Activated CD4-positive, alpha-beta memory T cell treated with anti-CD3 and anti-CD28 coated beads for 36 hours (primary cell): Measurements from ENCODE around the gene FRMD4A. TPM values are rescaled to one million over a fixed set of nuclear protein-coding genes. Genes with fewer than 3 reads are reported as not detected.

Source experiments
- CTCF ChIA-PET: fragments of 350-600 bp; sonication (Branson Sonifier 250); formaldehyde crosslinking; loops from one replicate; lab custom pipeline; 2021; ENCODE audit warnings: antibody characterized with exemption, inconsistent platforms; lab: Charles Lee
- POLR2A ChIA-PET: fragments of 350-600 bp; sonication (Branson Sonifier 250); formaldehyde crosslinking; loops from one replicate; lab custom pipeline; 2021; ENCODE audit warnings: antibody characterized with exemption; lab: Charles Lee
- DNase-seq: peaks from one replicate; pipeline ENCODE4 v3.0.0-alpha.2; 2020
- H3K27ac Mint-ChIP-seq: one replicate; pipeline ENCODE4 v1.8.0; 2021; ENCODE audit warnings: mixed read lengths
- H3K27me3 Mint-ChIP-seq: one replicate; pipeline ENCODE4 v1.8.0; 2021; ENCODE audit warnings: mixed read lengths
- H3K36me3 Mint-ChIP-seq: one replicate; pipeline ENCODE4 v1.8.0; 2021; ENCODE audit warnings: mixed read lengths
- H3K4me1 Mint-ChIP-seq: one replicate; pipeline ENCODE4 v1.8.0; 2021; ENCODE audit warnings: low read depth, mixed read lengths
- H3K4me3 Mint-ChIP-seq: one replicate; pipeline ENCODE4 v1.8.0; 2021; ENCODE audit warnings: mild to moderate bottlenecking, mixed read lengths
- H3K9me3 Mint-ChIP-seq: one replicate; pipeline ENCODE4 v1.8.0; 2021; ENCODE audit warnings: mixed read lengths
- intact Hi-C: fragments of 100-400 bp; cut with micrococcal nuclease; formaldehyde crosslinking; loops from one replicate; pipeline ENCODE4 v1.15.1; 2023
- total RNA-seq, 2 experiments: library from RNA; stranded (reverse); gene quantifications; one replicate each; pipeline ENCODE4 v1.2.3, GENCODE V29; 2021

The FRMD4A gene
- total RNA-seq, 2 experiments from 2014 or later = 0.31 to 1.7 TPM

- Mint-ChIP-seq H3K4me1 (no peaks in the 10 kb centered on the region), H3K27me3 (no peaks in the 10 kb centered on the region), H3K36me3 (peaks cover 43% of the 10 kb centered on the region), H3K9me3 (no peaks in the 10 kb centered on the region), H3K4me3 (no peak overlapping the region), H3K27ac (no peak overlapping the region)
- ChIA-PET CTCF (no interaction called here), POLR2A (no interaction called here)
- intact Hi-C loops = no loop called here
- DNase-seq = no peak
Measured at GRCh38 chr10:13615650-13616300, 714.9 kb downstream of the FRMD4A start.

- DNase-seq = no peak
- no peak overlapping the region for H3K27ac Mint-ChIP-seq
- no peaks in the 10 kb centered on the region for H3K27me3 Mint-ChIP-seq
- intact Hi-C loops = no loop called here
- ChIA-PET POLR2A (no interaction called here), CTCF (interaction anchor here (1.1 kb wide), 1 partner anchor 19 kb away, joined by 3 read pairs; no protein-coding TSS in a partner anchor)
- no peak overlapping the region for H3K4me3 Mint-ChIP-seq
- H3K9me3 Mint-ChIP-seq = no peaks in the 10 kb centered on the region
- H3K4me1 Mint-ChIP-seq = no peaks in the 10 kb centered on the region
- H3K36me3 Mint-ChIP-seq = peaks cover 49% of the 10 kb centered on the region
Measured at GRCh38 chr10:13614530-13615332, 716.0 kb downstream of the FRMD4A start.

GRCh38 chr10:13613519-13613918 is 717.2 kb downstream of the FRMD4A start:
- CTCF ChIA-PET = interaction anchor here (1.0 to 1.1 kb wide), 2 partner anchors 18 to 46 kb away, joined by 3 read pairs; no protein-coding TSS in a partner anchor

GRCh38 chr10:13612654-13613373 is 717.9 kb downstream of the FRMD4A start:
- H3K36me3 Mint-ChIP-seq = peaks cover 51% of the 10 kb centered on the region
- H3K4me3 Mint-ChIP-seq = no peak overlapping the region
- no peaks in the 10 kb centered on the region for H3K4me1 Mint-ChIP-seq
- POLR2A ChIA-PET = no interaction called here
- CTCF ChIA-PET = interaction anchor here (1.0 kb wide), 1 partner anchor 47 kb away, joined by 3 read pairs; no protein-coding TSS in a partner anchor
- no peak overlapping the region for H3K27ac Mint-ChIP-seq
- intact Hi-C loops = no loop called here
- no peaks in the 10 kb centered on the region for H3K27me3 Mint-ChIP-seq
- H3K9me3 Mint-ChIP-seq = no peaks in the 10 kb centered on the region
- DNase-seq = no peak

More at GRCh38 chr10:13613519-13613918, 717.2 kb downstream of the FRMD4A start:
- Mint-ChIP-seq H3K27me3 (no peaks in the 10 kb centered on the region), H3K9me3 (no peaks in the 10 kb centered on the region), H3K4me3 (no peak overlapping the region), H3K27ac (no peak overlapping the region), H3K36me3 (peaks cover 50% of the 10 kb centered on the region), H3K4me1 (no peaks in the 10 kb centered on the region)
- POLR2A ChIA-PET = no interaction called here
- intact Hi-C loops = no loop called here
- DNase-seq = no peak

GRCh38 chr10:13608246-13608853 is 722.4 kb downstream of the FRMD4A start:
- Mint-ChIP-seq H3K9me3 (no peaks in the 10 kb centered on the region), H3K4me1 (no peaks in the 10 kb centered on the region), H3K27me3 (no peaks in the 10 kb centered on the region), H3K27ac (no peak overlapping the region), H3K4me3 (no peak overlapping the region), H3K36me3 (peaks cover 42% of the 10 kb centered on the region)
- POLR2A ChIA-PET = no interaction called here
- intact Hi-C loops = no loop called here
- no peak for DNase-seq
- CTCF ChIA-PET = no interaction called here

GRCh38 chr10:13604357-13605040 is 726.2 kb downstream of the FRMD4A start:
- Mint-ChIP-seq H3K27ac (no peak overlapping the region), H3K4me1 (no peaks in the 10 kb centered on the region), H3K9me3 (no peaks in the 10 kb centered on the region), H3K27me3 (no peaks in the 10 kb centered on the region), H3K4me3 (no peak overlapping the region), H3K36me3 (peaks cover 27% of the 10 kb centered on the region)
- DNase-seq = no peak
- ChIA-PET CTCF (interaction anchor here (0.7 to 1.5 kb wide), 3 partner anchors 18 to 576 kb away, joined by 3 to 5 read pairs (median 3); partner anchors contain the start of gene PRPF18), POLR2A (no interaction called here)
- intact Hi-C loops = no loop called here

GRCh38 chr10:13597909-13598308 is 732.8 kb downstream of the FRMD4A start:
- POLR2A ChIA-PET = no interaction called here
- intact Hi-C loops = no loop called here
- Mint-ChIP-seq H3K27ac (no peak overlapping the region), H3K36me3 (peaks cover 20% of the 10 kb centered on the region), H3K27me3 (no peaks in the 10 kb centered on the region), H3K4me1 (peaks cover 4% of the 10 kb centered on the region), H3K9me3 (no peaks in the 10 kb centered on the region), H3K4me3 (no peak overlapping the region)
- CTCF ChIA-PET = no interaction called here
- DNase-seq = no peak

GRCh38 chr10:13594641-13595040 is 736.1 kb downstream of the FRMD4A start:
- intact Hi-C loops = no loop called here
- CTCF ChIA-PET = interaction anchor here (1.0 kb wide), 1 partner anchor 8 kb away, joined by 3 read pairs; the partner anchor contains the start of gene PRPF18
- POLR2A ChIA-PET = no interaction called here
- Mint-ChIP-seq H3K4me1 (peaks cover 7% of the 10 kb centered on the region), H3K27me3 (no peaks in the 10 kb centered on the region), H3K9me3 (no peaks in the 10 kb centered on the region), H3K27ac (no peak overlapping the region), H3K36me3 (peaks cover 25% of the 10 kb centered on the region), H3K4me3 (no peak overlapping the region)
- no peak for DNase-seq
